ENCODE data around the gene TMEM253.

TMEM253 gene

DNA sequence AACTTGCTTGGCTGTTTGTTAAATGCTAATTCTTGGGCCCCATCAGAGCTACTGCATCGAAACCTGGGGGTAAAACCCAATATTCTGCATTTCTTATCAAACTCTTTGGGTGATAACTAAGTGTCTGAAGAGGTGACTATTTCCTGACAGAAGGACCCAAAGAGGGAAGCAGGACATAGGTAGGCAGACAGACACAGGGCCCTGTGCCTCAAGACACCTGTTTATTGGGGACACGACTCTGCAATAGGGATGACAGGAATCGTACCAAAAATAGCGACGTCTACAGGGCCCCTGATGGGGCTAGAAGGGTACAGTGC, 11.0 kb upstream of the TMEM253 start:
- in situ Hi-C loops (cut with MboI; ENCODE audit: low sequenced_read_pairs) = no loop called here

DNA sequence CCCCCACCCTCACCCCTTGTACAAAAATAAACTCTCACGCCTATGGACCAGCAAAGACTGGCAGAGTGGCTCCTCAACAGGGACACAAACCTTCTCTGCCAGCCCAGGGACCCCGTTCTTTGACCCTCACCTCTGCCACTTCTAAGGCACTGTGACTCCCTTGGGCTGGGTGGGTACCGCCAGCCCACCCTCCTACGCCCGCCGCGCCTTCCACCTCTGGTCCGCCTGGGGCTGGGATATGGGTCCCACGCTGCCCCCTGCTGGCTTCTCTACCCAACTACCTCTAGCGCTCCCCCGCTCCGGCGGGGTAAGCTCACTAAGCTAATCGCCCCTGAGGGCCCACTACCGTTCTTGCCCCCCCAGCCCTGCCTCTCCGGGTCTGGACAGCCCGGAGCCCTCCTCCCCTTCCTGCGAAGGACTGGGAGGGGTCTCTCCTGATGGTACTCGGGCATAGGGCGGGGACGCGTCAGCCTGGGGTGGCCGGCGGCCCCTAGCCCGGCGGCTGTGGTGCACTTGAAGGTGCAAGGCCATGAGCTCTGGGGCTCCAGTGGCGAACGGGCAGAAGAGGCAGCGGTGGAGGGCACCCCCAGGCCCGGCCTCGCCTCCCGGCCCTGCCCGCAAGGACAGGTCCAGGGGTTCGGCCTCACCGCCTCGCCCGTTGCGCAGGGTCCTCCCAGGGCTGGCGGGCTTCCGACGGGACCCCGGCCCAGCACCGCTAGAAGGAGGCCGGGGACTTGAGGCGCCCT, 10.5 kb upstream of the TMEM253 start:
- in situ Hi-C loops (cut with MboI; ENCODE audit: low sequenced_read_pairs) = no loop called here

GRCh38 chr14:21090940-21091663, 9.8 kb upstream of the TMEM253 start:
- in situ Hi-C loops (cut with MboI; ENCODE audit: low sequenced_read_pairs) = no loop called here

- in situ Hi-C loops (cut with MboI; ENCODE audit: low sequenced_read_pairs) = no loop called here
Observed at GRCh38 chr14:21091821-21092272, 9.0 kb upstream of the TMEM253 start.

- in situ Hi-C loops (cut with MboI; ENCODE audit: low sequenced_read_pairs) = no loop called here
Observed at GRCh38 chr14:21092273-21093011, 8.4 kb upstream of the TMEM253 start.

- in situ Hi-C loops (cut with MboI; ENCODE audit: low sequenced_read_pairs) = no loop called here
Observed at GRCh38 chr14:21093018-21093417, 7.8 kb upstream of the TMEM253 start.

DNA sequence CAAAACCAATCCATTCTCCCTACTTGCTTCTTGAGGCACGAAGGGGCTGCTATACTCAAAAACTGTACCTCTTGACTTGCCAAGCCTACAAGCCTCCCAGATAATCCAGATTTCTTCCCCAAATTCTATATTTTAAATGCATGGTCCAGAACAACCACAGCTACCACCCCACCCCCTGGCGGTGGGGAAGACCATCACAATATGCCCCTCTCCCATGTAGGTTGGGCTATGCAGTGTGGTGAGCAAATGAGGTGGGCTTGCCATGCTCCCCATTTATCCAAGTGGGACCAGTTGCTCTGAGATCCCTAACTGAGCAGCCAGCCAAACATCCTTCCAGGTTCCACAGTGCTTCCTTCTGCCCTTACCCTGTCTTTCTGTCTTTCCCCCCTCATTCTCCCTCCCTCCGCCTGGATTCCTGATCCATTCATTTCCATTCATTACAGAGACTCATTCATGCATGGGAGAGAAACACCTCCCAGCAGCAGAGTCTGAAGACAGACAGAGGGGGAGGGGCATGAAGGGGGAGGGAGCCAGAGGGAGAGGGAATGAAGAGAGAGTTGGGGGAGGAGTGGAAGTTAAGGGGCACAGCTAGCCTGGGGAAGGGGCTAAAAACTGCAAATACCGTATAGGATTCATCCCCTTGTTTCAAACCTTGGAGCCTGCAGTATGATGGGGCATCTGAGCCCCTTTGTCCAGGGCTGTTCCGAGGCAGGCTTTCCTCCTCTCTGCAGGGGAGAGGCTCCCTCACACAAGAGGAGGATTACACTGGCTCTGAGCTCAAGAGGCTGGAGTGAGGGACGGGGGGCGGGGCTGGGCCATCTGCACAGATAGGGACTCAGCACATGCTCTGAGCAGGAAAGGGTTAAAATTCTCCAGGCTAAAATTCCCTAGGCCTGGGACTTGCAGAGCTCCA, 6.8 kb upstream of the TMEM253 start:
- in situ Hi-C loops (cut with MboI; ENCODE audit: low sequenced_read_pairs) = no loop called here

DNA sequence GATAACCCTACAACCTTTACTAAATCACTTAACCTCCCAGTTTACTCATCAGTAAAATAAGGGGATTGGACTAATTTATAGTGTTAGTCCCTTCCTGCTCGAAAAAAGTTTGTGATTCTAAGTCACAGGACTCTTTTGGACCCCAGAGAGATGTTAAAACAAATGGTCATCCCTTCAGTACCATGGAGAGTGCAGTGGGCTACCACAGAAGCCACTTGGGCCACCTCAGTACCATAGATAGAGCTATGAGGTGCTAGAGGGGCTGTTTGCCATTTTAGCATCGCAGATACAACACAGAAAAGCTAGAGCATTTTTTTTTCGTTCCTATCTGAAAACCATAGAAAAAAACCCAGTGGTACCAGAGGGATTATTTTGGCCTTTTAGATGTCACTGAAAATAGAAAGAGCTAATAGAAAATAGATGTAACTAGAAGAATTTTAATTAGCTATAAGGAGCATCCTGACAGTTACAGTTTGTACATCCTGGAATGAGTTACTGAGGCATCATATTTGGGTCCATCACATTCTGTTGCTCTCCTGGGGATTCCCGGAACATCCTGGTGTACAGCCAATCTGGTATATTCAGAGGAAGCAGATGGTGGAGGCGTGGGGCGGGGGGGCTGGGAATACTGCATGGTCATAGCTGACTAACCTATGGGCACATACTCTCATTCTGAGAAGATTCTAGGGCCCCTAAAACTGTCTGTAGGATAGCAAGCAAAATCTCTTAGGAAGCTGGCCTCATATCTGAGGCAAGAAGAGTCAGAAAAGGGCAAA, 5.2 kb upstream of the TMEM253 start:
- in situ Hi-C loops (cut with MboI; ENCODE audit: low sequenced_read_pairs) = no loop called here

DNA sequence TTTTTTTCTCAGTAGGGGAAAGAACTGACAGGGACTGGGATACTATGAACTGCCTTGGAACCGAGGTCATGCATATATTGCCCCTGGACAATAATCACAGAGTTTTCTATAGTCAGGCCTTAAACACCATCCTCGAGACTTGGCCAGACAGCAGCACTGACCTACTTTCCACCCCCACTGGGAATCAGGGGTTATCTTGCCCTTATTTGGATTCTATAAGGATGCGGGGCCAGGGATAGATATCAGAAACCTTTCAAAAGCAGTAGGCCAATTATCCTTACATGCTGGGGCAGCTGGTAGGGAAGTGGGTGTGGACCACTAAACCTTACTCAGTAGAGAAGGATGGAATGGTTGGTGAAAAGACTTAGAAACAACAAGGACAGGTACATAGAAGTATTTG, 4.4 kb upstream of the TMEM253 start:
- in situ Hi-C loops (cut with MboI; ENCODE audit: low sequenced_read_pairs) = no loop called here

GRCh38 chr14:21096978-21097635, 3.8 kb upstream of the TMEM253 start:
- in situ Hi-C loops (cut with MboI; ENCODE audit: low sequenced_read_pairs) = no loop called here

- in situ Hi-C loops (cut with MboI; ENCODE audit: low sequenced_read_pairs) = no loop called here
Observed at GRCh38 chr14:21097636-21098075, 3.2 kb upstream of the TMEM253 start.

DNA sequence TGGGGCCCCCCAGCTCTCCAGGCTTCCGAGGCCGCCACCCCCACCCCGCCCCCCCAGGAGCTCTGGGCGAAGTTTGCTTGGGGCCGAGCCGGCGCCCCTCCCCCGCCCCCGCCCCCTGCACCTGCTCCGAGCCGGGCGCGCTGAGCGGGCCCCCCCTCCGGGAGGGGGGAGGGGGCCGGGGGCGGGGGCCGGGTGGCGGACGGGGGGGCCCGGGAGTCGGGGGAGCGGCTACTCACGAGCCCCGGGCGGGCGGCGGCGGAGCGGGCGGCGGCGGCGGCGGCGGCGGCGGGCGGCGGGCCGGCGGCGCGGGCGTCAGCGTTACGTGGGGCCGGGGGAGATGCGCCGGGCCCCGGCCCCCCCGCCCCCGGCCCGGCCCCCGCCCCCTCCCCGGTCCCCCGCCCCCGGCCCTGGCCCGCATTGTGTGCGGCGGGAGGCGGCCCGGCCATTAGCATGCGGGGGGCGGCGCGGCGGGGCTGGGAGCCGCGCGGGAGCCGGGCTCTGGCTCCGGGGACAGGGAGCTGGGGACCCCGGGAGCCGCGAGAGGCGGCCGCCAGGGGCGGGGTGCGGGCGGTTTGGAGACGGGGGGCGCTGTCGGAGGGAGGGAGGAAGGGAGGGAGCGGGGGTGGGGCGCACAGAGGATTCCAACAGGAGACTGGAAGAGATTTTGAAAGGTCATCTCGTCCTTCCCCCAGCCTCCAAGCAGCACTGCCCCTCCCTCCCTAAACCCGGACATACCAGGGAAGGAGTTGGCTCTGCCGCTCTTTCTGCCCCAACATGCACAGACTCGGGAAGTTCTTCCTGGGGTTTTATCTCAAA, 2.6 kb upstream of the TMEM253 start, which contains the start of gene ZNF219:
ZNF219 (minus strand) TSS at position 580 of the 816 bp plus-strand sequence. CDS start 5,064 bp downstream, outside the sequence.
- in situ Hi-C loops (cut with MboI; ENCODE audit: low sequenced_read_pairs) = no loop called here

DNA sequence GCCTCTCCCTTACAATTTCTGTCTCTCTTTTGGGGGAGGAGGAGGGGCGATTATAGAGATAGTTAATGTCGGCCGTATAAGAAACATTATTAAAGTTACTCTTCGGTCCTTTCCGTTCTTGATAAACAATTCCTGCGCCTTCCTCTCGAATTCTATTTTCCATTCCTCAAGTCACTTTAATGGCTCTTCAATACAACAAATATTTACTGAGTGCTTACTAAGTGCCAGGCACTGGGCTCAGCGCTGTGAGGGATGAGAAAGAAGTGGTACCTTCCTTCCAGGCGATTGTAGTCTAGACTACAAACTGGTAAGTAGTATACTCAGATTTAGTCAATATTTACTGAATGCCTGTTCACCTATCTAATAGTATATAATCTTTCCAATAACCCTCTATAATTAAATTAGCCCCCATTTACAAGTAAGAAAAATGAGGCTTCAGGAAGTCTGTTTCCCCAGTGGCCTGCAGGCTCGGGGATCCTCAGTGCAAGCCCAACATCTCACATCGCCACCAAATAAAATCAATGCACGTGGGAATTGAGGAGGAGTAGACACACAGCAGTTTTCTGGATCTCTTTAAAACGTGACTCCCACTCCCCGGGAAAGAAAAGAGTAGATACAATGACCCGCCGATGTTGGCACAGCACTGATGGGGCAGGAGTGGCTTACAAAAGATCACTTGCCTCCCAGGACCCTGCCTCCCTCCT, 1.8 kb upstream of the TMEM253 start:
- in situ Hi-C loops (cut with MboI; ENCODE audit: low sequenced_read_pairs) = no loop called here

DNA sequence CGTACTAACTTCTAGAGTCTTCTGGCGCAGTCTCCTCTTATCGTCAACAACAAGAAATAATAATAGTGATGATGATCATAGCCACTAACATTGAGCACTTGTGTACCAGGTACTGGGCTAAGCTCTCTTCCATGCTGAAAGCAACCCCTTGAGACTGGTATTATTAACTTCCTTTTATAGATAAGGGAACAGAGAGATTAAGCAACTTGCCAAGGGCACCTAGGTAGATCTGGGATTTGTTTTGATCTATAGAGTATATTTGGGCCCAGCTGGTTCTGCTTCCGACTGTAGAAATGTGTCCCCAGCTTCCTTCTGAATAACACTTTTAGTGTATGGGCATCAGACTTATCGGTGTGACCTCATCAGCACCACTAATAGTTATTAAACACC, 1.3 kb upstream of the TMEM253 start:
- in situ Hi-C loops (cut with MboI; ENCODE audit: low sequenced_read_pairs) = no loop called here

- in situ Hi-C loops (cut with MboI; ENCODE audit: low sequenced_read_pairs) = loop anchor here (5.0 kb wide), 1 partner anchor 35 kb away; no protein-coding TSS in a partner anchor
Observed at GRCh38 chr14:21101802-21102413, 1.0 kb downstream of the TMEM253 start.

GRCh38 chr14:21102521-21103410, 1.9 kb downstream of the TMEM253 start:
- in situ Hi-C loops (cut with MboI; ENCODE audit: low sequenced_read_pairs) = loop anchor here (5.0 kb wide), 1 partner anchor 35 kb away; no protein-coding TSS in a partner anchor

Data from HL-60/S4 (cell line).